ENCODE data around the gene SLC6A6.
"Not testable (repeated sequence)": the region's sequence is repeated elsewhere in the genome, so short reads cannot be mapped to it uniquely, and the experiment has no call there.

Gene SLC6A6

DNA sequence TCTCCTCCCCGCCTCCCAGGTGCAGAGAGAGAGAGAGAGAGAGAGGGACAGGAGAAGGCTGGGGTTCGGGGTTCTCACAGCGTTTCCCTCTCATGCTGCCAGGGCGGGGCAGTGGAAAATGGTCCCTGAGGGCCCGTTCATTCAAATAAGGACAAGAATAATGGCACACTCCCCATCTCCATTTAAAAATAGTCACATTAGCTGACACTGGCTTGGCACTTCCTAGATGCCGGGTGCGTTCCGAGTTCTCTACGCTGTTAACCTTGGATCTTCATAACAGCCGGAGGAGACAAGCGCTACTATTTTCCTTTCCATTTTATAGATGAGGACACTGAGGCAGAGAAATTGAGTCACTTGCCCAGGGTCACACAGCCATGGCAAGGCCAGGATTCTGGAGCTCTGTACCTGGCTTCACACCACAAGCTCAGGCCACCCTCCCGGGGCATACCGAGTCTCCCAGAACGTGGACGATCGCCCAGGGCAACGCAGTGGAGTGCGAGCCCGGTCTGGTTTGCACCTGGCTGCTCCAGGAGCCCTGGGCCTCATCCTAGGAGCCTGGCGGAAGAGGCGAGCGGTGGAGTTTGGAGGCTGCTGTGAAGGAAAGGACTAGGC is 608 bp upstream of the SLC6A6 start:
- no peak for DNase-seq

DNA sequence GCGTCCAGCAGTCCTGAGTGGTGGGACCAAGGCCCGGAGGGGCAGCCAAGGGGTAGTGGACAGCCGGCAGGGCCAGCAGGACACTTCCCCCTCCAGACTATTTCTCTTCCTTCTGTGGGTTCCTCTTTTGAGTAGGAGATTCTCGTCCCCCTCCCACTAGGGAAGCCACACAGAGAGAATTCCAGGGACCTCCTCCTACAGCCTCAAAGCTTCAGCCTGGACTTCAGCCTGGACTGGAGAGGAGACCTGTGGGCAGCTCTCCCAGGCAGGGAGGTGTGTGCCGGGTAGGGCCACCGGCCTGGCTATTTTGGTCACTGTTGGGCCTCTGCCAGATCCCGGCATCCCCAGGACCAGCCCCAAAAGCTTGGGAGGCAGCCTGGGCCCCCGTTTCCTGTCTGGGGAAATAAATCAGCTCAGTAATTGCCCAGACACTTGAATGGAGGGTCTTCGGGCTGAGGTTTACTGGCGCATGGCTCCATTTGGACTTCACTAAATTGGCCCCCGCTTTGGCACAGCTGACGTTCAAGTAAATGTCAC is 1.3 kb downstream of the SLC6A6 start:
- no peak for DNase-seq

DNA sequence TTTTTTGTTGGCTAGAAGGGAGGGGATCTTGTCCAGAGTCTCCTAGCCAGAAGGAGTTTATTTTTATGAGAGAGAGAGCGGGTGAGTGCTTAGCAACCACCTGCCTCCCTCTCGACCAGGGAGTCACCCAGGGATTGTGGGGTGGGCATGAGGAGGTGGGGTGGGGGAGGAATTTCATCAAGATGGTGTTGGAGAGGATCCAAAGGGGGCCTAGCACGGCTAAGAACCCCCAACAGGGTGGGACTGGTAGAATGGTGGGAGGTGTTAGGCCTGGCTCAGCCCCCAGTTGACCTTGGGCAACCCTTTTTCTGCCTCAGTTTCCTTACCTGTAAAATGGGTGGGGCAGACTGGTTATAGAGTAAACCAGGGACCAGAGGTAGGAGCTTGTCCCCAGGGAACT is 1.8 kb downstream of the SLC6A6 start:
- DNase-seq: no peak

DNA sequence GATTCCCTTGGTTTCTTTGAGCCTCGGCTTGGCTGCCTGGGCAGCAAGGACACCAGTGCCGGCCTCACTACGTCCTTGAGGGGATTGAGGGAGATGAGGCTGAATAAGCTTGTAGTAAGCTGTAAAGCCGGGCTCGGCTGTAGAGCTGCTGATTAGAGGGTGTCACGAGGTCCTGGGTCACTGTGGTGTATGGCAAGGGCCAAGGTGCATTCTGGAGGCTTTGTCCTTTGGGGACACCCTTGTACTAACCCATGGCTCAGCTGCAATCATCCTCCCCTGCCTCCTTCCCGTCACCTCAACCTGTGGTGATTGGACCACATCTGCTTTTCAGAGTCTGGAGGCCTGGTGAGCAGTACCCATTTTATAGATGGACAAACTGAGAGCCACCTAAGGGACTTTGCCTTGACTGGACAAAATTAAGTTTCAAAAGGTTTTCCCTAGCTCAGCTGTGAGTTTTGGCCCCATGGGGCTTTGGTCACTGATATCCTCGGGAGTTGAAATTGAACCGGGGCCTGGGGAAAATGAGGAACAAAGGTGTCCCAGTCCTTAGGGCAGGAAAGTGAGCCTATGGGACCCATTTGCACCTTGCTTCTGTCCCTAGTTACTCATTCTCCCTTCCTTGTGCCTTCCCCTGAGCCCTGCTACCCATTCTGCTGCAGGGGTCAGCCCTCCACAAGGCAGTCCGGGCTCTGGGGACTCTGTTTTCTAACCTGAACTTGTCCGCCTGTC is 2.4 kb downstream of the SLC6A6 start:
- no peak for DNase-seq

DNA sequence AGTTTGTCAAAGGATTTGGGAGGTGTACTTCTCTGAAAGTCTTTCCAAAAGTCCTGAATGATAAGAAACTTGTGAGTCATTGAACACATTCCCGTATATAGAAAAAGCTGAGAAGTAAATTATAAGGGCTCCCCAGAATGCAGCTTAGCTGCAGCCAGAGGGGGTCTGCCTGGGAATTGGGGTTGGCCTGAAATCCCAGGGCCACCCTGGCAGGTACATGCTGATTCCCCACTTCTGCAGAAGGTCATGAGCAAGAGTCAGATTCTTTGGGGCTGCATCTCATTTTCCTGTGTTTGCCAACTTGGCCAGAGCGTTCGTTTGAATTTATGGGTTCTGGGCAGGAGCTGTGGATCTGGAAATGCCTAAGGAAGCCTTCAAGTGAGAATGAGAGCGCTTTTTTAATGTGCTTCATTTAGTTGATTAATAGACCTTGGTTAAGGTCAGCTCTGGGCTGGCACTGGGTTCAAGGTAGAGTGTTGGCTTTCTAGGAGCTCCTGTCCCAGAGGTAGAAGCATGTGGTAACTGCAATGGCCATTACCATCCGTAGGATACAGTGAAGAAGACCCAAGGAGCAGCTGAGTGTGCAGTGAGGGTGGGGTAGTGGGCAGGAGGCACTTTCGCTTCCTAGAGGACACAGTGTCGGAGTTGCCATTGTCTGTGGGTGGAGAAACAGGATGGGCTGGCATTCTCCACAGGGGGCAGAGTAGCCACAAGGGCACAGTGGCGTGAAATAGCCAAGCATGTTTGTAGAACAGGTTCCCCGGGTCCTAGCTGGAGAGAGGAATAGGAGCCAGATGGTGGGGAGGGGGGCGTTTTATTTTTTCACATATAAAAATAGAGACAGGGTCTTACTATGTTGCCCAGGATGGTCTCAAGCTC is 3.2 kb downstream of the SLC6A6 start:
- DNase-seq: no peak

DNA sequence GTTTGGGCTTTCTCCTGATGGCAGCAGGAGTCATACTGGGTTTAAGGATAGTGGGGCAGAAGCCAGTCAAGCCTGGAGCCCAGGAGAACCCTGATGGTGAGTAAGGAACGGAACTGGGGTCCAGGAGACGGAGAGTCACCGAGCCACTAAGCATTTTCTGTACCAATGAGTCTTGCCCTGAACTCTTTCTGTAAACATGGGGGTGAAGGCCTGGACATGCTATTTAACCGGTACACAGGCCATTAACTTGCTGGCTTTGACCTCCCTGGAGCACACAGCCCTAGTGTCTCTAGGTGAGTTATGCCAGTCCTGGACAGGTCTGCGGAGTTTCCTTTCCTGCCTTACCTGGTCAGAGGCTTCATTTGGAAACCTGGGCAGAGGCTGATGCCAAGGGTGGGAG is 3.9 kb downstream of the SLC6A6 start:
- no peak for DNase-seq

DNA sequence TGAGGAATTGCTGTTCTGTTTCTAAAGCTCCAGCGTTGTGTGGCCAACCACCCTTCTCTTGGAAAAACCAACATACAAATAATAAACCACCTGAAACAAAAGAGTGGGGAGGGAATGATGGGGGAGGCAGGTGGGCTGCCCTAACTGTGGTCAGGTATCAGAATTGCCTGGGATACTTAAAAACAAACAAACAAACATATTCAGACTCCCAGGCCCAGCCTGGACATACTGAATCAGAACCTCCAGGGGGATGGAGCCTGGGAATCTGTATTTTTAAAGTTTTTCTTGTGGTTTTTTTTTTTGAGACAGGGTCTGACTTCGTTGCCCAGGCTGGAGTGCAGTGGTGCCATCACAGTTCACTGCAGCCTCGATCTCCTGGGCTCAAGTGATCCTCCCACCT is 4.4 kb downstream of the SLC6A6 start:
- no peak for DNase-seq

DNA sequence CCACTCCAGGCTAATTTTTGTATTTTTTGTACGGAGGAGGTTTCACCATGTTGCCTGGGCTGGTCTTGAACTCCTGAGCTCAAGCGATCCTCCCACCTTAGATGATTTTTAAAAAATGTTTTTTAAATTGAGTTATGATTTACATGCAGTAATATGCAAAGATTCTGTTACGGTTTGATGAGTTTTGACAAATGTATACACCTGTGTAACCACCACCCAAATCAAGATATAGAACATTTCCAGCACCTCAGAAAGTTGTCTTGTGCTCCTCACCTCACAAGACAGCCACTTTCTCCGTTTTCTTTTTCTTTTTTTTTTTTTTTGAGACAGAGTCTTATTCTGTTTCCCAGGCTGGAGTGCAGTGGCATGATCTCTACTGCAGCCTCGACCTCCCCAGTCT is 4.8 kb downstream of the SLC6A6 start:
- DNase-seq: no peak

DNA sequence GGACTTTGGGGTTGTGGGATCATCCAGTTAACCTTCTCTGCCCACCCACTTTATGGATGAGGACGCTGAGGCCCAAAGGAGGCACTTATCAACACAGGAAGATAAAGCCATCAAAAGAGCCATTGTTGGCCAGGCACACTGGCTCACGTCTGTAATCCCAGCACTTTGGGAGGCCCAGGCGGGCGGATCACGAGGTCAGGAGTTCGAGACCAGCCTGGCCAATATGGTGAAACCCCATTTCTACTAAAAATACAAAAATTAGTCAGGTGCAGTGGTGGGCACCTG is 7.3 kb downstream of the SLC6A6 start:
- not testable (repeated sequence) for DNase-seq

DNA sequence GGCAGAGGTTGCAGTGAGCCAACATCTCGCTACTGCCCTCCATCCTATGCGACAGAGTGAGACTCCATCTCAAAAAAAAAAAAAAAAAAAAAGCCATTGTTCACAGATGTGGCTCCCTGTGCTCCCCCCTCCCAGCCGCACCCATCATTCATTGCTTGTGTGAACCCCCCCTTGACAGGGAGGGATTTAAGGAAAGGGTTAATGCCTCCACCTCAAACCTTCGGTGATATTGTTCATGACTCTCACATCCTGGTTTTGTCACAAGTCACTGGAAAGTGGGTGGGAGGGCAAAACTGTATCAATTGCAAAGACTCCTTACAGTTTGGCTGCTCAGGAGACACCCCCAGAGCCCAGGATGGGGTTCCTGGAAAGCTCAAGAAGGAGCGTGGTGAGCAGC is 7.7 kb downstream of the SLC6A6 start:
- DNase-seq: no peak

DNA sequence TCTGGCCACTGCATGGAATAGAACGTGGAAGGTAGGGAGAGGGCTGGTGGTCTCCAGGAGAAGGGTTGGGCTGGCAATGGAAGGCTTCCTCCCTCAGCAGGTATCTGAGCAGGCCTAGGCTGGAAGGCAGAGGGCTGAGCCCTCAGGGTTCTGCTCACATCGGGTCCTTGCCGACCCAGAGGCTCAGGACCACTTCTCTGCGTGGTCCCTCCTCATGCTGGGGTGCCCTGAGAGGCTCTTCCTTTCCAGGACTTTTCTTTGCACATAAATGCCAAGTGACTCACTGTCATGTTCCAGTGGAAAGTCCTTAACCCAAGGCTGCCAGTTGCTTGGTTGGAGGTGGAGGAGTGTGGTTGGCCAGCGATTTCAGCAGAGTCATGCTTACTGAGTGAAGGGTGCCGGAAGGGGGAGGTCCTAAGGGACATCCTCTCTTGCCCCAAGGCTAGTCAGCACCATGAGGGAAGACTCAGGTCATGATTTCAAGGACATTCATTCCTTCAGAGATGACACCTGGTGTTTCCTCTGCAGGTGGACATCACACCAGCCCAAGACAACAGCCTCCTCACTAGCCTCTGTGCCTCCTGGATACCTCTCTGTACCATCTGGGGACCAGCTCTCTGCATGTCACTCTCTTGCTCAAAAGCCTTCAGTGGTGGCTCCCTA is 8.2 kb downstream of the SLC6A6 start:
- no peak for DNase-seq

DNA sequence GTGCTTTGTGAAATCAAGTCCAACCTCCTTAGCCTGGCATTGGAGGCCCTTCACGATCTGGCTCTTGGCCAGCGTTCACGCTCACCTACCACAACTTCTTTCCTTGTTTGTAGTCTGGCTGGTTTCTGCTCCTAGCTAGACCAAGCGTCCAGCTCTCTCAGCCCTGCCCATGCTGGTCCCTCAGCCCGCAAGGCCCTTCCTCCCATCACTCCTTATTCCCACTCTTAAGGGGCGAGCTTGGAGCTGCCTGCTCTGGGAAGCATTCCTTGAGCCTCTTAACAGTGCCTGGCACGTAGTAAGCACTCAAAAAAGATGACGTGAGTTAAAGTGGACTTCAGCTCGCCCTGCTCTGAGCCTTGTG is 8.7 kb downstream of the SLC6A6 start:
- no peak for DNase-seq

DNA sequence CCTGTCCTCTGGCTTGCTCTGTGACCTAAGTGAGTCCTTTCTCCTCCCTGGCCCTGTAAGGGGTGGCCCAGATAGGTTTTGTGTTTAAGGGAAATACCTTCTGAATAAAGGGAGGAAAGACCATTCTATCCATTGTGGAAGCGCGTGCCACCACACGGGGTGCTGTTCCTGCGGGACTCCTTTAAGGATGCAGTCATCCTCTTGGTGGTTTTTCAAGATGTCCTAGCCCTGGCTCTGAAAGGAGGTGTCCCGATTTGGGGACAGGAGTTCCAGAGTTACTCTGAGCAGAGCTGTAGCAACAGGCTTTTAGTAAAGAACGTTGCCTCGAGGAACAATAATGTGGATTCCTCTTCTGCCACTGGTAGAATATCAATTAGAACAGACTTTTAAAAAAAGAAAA is 9.6 kb downstream of the SLC6A6 start:
- no peak for DNase-seq

DNA sequence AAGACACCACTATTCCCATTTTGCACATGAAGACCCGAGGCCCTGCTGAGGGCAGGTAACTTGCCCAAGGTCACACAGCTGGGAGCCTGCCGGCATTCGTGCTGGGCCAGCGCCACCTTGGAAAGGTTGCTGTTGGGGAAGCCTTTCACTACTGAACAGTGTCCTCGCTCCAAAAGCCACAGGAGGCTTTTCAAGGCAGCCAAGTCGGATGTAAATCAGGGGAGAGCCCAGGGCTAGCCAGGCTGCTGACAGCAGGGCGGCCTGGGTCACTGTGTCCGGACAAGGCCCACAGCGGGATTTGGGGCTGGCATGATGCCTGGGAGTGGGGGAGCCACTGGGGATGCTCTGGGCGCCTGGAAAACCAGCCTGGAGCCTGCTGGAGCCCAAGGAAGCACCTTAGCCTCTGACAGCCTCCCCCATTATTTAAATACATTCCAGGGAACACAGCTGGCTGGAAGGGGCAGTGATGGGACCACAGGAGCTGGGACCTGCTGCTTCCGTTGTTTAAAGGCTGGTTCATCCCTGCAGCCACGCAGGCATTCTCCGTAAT is 10.5 kb downstream of the SLC6A6 start:
- DNase-seq: no peak

DNA sequence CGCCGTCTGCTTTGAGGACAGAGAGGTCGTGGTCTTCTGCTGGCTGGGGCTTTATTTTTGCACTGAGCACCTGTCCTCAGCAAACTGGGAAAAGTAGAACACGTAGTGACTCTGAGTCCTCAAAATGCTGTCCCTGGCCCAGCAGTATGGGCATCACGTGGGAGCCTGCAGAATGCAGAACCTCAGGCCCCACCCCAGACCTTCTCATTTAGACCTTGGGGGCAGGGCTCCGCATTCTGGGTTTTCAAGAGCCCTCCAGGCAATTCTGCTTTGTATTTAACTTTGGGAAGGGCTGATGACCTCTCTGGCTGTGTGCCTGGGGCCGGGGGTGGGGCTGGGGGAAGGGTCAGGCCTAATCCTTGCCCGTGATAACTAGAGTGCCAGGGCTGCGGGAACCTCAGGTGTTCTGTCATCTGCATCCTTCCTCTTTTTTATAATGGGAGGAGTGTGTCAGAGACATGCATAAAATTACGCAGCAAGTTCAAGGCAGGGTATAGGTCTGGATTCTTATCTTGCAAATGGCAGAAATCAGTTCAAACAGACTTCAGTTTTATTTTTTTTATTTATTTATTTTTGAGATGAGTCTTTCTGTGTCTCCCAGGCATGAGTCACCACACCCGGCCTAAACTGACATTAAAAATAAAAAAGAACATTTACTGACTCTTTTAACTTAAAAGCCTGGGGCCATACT is 11.1 kb downstream of the SLC6A6 start:
- no peak for DNase-seq

DNA sequence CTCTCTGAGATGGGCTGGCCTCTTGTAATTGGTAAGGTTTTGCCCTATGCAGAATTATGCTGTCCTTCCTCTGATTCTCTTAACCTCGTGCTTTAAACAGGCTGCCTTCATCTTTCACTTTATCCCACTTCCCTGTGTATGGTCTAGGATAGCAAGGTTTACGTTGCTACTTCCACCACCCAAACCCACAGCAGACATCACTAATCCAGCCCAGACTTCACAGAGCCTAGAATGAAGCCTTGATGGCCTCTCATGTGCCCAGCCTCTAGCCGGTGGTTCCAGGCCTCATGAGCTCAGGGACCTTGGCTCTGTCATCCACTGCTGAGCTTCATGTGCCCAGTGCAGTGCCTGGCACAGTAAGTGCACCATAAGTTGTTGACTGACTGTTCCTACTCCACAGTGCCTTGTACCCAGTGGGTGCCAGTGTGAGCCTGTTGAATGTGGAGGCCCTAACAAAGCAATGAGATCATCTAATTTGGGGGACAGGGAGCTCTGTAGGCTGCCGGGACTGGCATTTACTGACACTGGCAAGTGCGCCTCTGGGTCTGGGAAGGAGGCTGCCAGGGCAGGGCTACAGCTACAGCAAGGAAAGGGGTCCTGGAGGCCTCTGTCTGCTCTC is 12.5 kb downstream of the SLC6A6 start:
- no peak for DNase-seq

DNA sequence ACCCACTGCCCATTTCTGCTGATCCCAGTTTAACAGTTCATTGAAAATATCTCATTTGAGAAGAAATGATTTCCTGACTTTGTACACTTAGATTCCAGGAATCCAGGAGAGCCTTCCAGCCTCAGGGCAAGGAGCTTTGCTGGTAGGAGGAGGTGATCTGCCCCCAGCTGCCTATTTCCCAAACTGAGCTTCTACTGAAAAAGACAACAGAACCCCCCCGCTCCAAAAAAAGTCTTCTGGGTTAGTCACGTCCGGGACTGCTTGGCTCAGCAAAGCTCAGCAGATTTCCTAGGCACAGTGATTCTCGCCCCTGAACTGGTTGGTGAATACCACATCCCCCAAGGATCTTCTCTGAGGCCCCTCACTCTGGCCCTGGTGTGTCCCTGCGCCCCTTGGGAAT is 13.1 kb downstream of the SLC6A6 start:
- DNase-seq: no peak

DNA sequence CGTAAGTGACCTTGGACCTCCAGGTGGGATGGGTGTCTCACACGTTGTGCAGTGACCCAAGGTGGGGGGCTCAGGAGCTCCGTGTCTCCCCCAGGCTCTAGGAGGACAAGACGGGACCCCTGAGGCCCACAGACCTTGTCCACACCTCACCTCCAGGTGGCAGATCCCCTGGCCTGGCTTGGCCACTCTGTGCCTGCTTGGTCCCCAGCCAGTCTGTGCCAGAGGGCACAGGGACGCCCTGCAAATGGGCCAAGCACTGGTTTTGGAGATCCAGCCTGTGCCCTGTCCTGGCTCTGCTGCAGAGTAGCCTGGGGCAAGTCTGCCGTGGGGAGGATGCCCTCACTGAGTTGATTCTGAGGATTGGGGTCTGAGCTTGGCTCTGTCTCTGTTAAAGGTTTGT is 14.0 kb downstream of the SLC6A6 start:
- no peak for DNase-seq

DNA sequence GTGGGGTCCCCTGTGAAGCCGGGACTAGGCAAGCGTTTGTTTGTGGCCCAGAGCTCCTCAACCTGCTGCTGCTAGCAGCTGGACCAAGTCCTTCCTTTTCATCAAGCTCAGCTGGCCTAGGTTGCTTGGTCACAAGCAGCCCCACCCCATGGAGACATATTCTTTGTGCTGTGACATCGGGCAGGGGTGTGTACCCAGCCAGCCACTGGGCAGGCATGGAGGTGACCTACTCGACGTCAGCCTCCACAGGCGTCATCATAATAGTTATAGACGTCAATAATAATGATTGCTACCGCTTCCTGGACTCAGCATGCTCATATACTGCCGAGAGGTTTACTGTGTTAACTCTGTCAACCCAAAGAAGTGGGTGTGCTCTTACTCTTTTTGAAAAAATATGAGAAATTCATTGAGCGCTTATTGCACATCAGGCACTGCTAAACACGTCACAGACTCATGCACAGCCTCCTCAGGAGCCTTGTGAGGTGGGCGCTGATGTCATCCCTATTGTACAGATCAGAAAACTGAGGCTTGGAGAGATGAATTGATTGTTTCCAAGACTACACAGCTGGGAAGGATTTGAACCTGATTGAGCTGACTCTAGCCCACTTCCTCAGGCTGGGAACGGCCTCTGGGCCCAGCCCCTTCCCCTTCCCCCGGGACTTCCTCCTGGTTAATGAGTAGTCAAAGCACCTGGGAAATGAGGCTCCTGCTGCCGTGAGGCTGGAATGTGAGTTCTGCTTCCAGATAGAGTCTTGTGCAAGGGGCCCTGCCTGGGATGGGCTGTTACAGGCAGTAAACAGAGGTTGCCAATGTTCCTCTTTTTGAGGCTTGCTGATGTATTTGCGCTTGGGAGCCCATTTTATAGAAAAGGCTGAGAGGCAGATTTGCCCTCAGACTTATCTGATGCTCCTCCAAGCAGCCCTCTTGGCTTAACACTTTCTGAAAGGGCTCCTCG is 16.2 kb downstream of the SLC6A6 start:
- DNase-seq: no peak

DNA sequence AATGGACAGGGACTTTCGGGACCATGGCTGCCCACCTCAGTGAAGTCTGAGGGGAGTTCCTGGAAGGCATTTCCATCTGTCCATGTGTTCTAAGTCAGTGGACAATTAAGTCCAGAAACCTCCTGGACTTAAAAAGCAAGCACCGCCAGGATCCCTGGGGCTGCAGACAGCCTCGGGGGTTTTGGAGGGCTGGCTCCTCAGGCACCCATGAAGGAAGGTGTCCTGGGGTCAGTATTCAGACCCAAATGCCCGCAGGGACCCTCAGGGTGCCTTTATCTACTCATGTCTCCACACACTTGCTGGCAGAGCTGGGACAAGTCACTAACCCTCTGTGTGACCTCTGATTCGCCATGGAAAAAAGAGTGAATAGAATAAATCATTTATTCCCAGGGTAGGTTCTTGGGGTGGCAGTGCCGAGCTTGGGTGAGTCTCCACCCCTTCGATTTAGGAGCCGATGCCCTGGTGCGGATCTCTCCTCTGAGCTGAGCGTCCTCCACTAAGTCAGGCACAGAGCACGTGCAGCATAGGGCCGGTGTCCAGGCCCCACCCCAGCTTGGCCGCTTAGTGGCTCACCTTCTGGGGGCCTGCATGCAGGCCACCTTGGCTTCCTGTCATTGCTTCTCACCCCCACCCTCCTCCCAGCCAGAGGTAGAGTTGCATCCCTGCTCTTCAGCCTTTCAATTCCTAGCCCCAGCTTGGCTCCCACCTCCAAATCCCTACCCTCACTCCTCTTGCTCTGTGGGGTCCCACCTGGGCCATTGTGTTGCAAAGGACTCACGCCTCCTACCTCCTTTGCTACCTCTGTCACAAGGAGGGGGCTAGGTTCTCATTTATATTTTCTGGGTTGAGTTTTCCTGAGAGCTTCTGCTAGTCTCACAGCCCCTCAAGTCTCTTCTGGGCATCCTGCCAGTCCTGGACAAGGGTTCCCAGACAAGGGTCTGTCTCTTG is 19.9 kb downstream of the SLC6A6 start:
- no peak for DNase-seq
